Small intestine (tissue), 7 donors: ENCODE data around the gene DEUP1. TPM values are rescaled to one million over a fixed set of nuclear protein-coding genes. Genes with fewer than 3 reads are reported as not detected.

Experiments
- DNase-seq, 2 donors: peaks; one replicate each; pipeline versions ENCODE4 v3.0.0 to v3.0.0-alpha.2; 2013
- FAIRE-seq: peaks from 2 replicates; lab custom pipeline; 2012; peaks lifted over from hg19 to GRCh38; lab: Jason Lieb, UNC
- H3K27ac ChIP-seq, 3 donors: one replicate each; pipeline ENCODE4 v1.5.1; 2013; ENCODE audit warnings: low read length in 2 of 3, mild to moderate bottlenecking in 2 of 3, control low read depth in 1 of 3, inconsistent platforms in 1 of 3, low read depth in 1 of 3, moderate library complexity in 1 of 3
- H3K27me3 ChIP-seq, 3 donors: one replicate each; pipeline ENCODE4 v1.6.1; 2013; ENCODE audit warnings: low read length in 3 of 3, inconsistent platforms in 1 of 3; ENCODE audit not compliant: control insufficient read depth in 3 of 3, insufficient read depth in 3 of 3
- H3K36me3 ChIP-seq, 3 donors: one replicate each; pipeline ENCODE4 v1.6.1; 2013; ENCODE audit warnings: low read length in 3 of 3, inconsistent platforms in 1 of 3, low read depth in 1 of 3, mild to moderate bottlenecking in 1 of 3, moderate library complexity in 1 of 3; ENCODE audit not compliant: control insufficient read depth in 3 of 3, insufficient read depth in 2 of 3
- H3K4me1 ChIP-seq, 3 donors: one replicate each; pipeline ENCODE4 v1.6.1; 2013; ENCODE audit warnings: low read length in 2 of 3, inconsistent platforms in 1 of 3, low read depth in 1 of 3, mild to moderate bottlenecking in 1 of 3, moderate library complexity in 1 of 3; ENCODE audit not compliant: control insufficient read depth in 3 of 3, insufficient read depth in 2 of 3
- H3K4me3 ChIP-seq, 3 donors: one replicate each; pipeline ENCODE4 v1.5.1; 2013; ENCODE audit warnings: low read length in 3 of 3, control low read depth in 1 of 3, inconsistent platforms in 1 of 3, low read depth in 1 of 3, mild to moderate bottlenecking in 1 of 3, moderate library complexity in 1 of 3
- H3K9me3 ChIP-seq, 2 donors: one replicate each; pipeline ENCODE4 v1.6.1; 2013; ENCODE audit warnings: low read depth in 1 of 2, low read length in 1 of 2; ENCODE audit not compliant: control insufficient read depth in 2 of 2, insufficient read depth in 1 of 2
- WGBS, 3 donors: extraction: QIAGEN DNeasy Blood & Tissue Kit; methylation state at CpG; one replicate each; pipeline ENCODE4 v1.1.7; 2013; 5-methylcytosine and 5-hydroxymethylcytosine counted together
- polyA plus RNA-seq, 4 donors: library from polyadenylated mRNA; stranded (reverse) in 3 of 4; unstranded in 1 of 4; fragments of 200-250 nt in 3 of 4; fragments of 120-200 nt in 1 of 4; gene quantifications; one replicate each; pipeline versions ENCODE4 v1.2.1 to v1.2.3, GENCODE V29; 2013
- donor health status: healthy with polysubstance abuse.
- donor health status: control.
- donor health status: control.
- donor health status: Bipolar disorder and iron deficiency.
- donor health status: healthy.

The DEUP1 gene
- polyA plus RNA-seq, 4 donors = 0.03 to 0.68 TPM; not detected in 2

DNA sequence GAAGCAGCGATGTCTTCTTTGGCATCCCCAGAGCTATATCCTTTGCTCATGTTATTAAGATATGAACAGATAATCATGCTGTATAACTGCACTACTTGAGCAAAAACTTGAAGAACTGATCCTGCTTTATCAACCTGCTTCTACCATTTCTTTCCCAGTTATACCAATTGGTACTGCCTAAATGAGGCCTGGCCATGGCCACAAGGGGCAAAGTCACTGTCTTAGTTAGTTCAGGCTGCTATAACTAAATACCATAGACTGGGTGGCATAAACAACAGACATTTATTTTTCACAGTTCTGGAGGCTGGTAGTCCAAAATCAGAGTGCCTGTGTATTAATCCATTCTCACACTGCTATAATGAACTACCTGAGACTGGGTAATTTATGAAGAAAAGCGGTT is 37.5 kb downstream of the DEUP1 start:
- no peak overlapping the region for H3K4me3 ChIP-seq
- 85 to 92% (median 86%) methylated on average over 2 of the region's 2 CpGs for WGBS, 3 donors
- H3K36me3 ChIP-seq = no peaks in the 10 kb centered on the region
- FAIRE-seq = no peak
- no peaks in the 10 kb centered on the region for H3K27me3 ChIP-seq
- H3K27ac ChIP-seq = no peak overlapping the region
- no peak for DNase-seq
- H3K9me3 ChIP-seq = no peaks in the 10 kb centered on the region
- no peaks in the 10 kb centered on the region for H3K4me1 ChIP-seq

DNA sequence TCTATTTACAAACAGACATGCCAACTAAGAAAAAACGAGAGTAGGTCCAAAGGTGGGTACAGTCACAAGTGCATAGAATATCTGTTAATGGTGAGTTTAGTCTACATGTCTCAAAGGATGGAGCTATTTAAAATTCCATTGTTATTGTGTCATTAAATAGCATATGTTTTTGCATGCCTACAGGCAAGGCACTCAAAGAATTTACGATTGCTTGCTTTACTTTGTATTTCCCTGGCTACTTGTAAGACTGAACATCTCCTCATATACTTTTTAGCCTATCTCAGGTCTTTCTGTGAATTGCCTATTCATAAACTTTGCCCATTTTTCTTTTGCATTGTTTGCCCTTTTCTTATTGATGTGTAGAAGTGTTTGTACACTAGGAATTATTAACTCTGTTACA is 39.7 kb downstream of the DEUP1 start:
- Histone ChIP-seq H3K27me3 (no peaks in the 10 kb centered on the region), H3K27ac (no peak overlapping the region), H3K4me1 (no peaks in the 10 kb centered on the region), H3K9me3 (no peaks in the 10 kb centered on the region), H3K4me3 (no peak overlapping the region), H3K36me3 (no peaks in the 10 kb centered on the region)
- 46 to 61% (median 59%) methylated on average over 2 of the region's 2 CpGs for WGBS, 3 donors
- DNase-seq = no peak
- FAIRE-seq = no peak

DNA sequence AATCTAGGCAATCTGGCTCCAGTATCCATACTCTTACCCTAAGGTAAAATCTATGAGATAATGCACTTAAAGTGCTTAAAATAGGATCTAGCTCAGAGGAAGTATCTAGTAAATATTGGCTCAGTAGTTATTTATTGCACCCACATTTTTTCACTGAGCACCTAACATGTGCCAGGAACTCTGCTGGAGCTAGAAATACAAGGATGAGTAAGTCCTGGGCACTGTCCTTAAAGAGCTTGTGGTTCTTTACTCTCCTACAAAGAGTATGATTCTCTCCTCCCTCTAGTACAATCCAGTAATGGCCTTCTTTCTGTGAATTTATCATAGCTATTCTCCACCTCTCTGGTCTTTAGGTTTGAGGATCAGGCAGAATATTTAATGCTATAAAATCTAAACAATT is 59.2 kb downstream of the DEUP1 start:
- Histone ChIP-seq H3K4me1 (no peaks in the 10 kb centered on the region), H3K27ac (no peak overlapping the region), H3K36me3 (no peaks in the 10 kb centered on the region), H3K4me3 (no peak overlapping the region), H3K27me3 (no peaks in the 10 kb centered on the region), H3K9me3 (no peaks in the 10 kb centered on the region)
- FAIRE-seq (no peak), DNase-seq (no peak)

DNA sequence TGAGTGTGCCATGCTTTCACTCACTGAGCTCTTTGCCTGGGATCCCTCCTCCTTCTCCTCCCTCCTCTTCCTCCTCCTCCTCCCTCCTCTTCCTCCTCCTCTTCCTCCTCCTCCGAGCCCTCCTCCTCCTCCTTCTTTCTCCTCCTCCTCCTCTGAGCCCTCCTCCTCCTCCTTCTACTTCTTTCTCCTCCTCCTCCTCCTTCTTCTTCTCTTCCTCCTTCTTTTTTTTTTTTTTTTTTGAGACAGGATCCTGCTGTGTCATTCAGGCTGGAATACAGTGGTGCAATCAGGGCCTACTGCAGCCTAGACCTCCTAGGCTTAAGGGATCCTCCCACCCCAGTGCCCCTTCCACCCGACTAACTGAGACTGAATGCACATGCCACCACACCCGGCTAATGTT is 62.3 kb downstream of the DEUP1 start:
- Histone ChIP-seq H3K27ac (no peak overlapping the region), H3K4me3 (no peak overlapping the region), H3K4me1 (no peaks in the 10 kb centered on the region), H3K36me3 (no peaks in the 10 kb centered on the region), H3K27me3 (no peaks in the 10 kb centered on the region), H3K9me3 (no peaks in the 10 kb centered on the region)
- FAIRE-seq (no peak), DNase-seq (no peak)
- 66 to 68% (median 67%) methylated on average over 3 of the region's 3 CpGs for WGBS, 3 donors

DNA sequence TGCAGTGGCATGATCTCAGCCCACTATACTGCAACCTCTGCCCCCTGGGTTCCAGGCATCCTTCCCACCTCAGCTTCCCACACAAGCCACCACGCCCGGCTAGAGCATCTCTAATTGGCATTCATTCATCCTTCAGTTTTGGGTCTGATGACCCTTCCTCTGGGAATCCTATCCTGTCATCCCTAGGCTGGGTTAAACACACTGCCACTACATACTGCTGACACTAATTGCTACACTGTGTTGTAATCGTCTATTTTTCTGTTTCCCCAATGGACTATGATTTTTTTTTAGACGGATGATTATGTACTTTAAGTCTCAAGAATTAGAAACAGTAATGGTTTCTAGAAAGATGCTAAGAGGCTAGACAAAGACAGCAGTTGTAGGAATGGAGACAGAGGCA is 62.8 kb downstream of the DEUP1 start:
- Histone ChIP-seq H3K9me3 (no peaks in the 10 kb centered on the region), H3K27me3 (no peaks in the 10 kb centered on the region), H3K4me1 (no peaks in the 10 kb centered on the region), H3K4me3 (no peak overlapping the region), H3K36me3 (no peaks in the 10 kb centered on the region), H3K27ac (no peak overlapping the region)
- WGBS, 3 donors = 45 to 74% (median 54%) methylated on average over 4 of the region's 4 CpGs
- DNase-seq (no peak), FAIRE-seq (no peak)

DNA sequence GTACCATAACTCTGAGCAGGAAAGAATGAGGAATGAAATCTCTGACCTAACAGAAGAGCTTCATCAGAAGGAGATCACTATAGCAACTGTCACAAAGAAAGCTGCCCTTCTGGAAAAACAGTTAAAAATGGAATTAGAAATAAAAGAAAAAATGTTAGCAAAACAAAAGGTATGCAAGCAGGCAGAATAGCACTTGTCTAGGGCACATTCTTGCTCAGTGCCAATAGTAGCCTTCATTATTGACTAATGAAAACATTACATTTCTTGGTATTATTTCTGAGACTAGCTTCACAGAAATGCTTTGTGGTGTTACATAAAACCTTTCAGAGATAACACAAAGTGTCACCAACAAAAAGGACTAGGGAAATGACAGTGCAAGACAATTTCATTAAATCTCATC is 63.9 kb downstream of the DEUP1 start:
- no peaks in the 10 kb centered on the region for H3K36me3 ChIP-seq
- no peaks in the 10 kb centered on the region for H3K4me1 ChIP-seq
- no peak overlapping the region for H3K27ac ChIP-seq
- no peak for FAIRE-seq
- no peak overlapping the region for H3K4me3 ChIP-seq
- no peak for DNase-seq
- H3K9me3 ChIP-seq = no peaks in the 10 kb centered on the region
- H3K27me3 ChIP-seq = no peaks in the 10 kb centered on the region

DNA sequence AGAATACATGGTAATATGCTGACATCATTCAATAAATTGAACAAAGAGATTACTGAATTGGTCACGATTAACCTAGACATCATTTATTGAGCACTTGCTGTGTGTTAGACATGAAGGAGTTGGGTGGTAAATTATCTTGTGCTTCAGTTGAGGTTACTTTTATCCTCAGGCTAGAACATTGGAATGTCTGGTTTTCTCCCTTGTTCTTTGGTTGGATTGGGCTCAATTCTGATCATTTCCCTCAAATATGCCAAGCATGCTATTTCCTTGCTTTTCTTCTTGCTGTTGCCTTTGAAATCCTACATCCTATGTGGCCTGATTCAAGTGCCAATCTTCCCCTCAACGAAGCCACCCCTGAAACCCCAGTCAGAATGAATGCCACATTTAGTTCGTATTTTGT is 65.8 kb downstream of the DEUP1 start:
- no peaks in the 10 kb centered on the region for H3K36me3 ChIP-seq
- WGBS, 3 donors = 78 to 80% (median 80%) methylated on average over 3 of the region's 3 CpGs
- no peaks in the 10 kb centered on the region for H3K9me3 ChIP-seq
- no peak overlapping the region for H3K4me3 ChIP-seq
- no peak for FAIRE-seq
- no peaks in the 10 kb centered on the region for H3K27me3 ChIP-seq
- no peak for DNase-seq
- no peaks in the 10 kb centered on the region for H3K4me1 ChIP-seq
- no peak overlapping the region for H3K27ac ChIP-seq

DNA sequence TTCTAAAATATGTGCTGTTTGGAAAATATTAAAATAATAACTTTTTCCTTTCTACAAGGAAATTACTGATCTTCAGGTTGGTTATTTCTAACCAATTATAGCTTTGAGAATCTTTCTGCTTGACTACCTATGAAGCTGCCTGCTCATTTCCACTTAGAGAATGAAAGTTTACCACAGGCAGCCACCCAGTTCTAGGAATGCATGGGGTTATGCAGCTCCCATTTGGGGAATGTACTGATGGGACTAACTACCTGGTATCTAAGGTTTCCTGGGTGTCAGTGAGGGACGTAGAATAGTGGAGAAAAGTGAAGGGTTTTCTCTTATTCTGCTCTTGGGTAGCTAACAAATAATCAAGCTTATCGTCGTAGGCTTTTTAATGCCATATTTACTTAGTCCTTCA is 73.4 kb downstream of the DEUP1 start:
- no peak for FAIRE-seq
- Histone ChIP-seq H3K4me1 (no peaks in the 10 kb centered on the region), H3K27ac (no peak overlapping the region), H3K27me3 (no peaks in the 10 kb centered on the region), H3K9me3 (no peaks in the 10 kb centered on the region), H3K4me3 (no peak overlapping the region), H3K36me3 (no peaks in the 10 kb centered on the region)
- DNase-seq = no peak
- WGBS, 3 donors = 84 to 87% (median 87%) methylated on average over 3 of the region's 3 CpGs

DNA sequence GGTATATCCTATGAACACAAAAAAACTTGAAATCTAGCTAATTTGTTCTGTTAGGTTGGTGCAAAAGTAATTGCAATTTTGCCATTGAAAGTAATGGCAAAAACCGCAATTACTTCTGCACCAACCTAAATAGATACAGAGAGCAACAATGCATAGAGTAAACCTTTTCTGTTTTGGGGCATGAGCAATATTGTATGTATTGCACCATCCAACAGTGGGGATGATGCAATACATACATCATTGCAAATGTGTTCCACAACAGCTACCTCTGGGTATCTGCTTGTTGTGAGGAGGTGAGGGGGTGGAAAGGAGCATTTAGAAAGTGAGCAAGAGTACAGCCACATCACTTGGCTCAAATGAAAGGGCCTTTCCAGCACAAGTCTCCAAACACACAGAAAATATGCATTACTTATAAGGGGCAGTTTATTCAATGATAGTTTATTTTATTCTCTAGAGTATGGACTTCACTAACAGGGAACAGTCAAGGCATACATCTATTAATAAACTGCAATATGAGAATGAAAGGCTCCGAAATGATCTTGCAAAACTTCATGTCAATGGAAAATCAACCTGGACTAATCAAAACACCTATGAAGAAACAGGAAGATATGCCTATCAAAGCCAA is 77.3 kb downstream of the DEUP1 start:
- Histone ChIP-seq H3K9me3 (no peaks in the 10 kb centered on the region), H3K4me3 (no peak overlapping the region), H3K27me3 (no peaks in the 10 kb centered on the region), H3K4me1 (no peaks in the 10 kb centered on the region), H3K36me3 (no peaks in the 10 kb centered on the region), H3K27ac (no peak overlapping the region)
- WGBS, 3 donors = 78 to 92% (median 90%) methylated on average over 2 of the region's 2 CpGs
- FAIRE-seq (no peak), DNase-seq (no peak)
